ENCODE data around the gene GUCA1A.

GUCA1A gene

GRCh38 chr6:42173101-42173500 lies at the start of gene GUCA1A:
GUCA1A (plus strand) TSS chr6:42173364; CDS start chr6:42173614, 250 bp downstream.
- Histone ChIP-seq H3K27ac (no peak within 1 kb of the TSS), H3K4me3 (no peak within 1 kb of the TSS)

DNA sequence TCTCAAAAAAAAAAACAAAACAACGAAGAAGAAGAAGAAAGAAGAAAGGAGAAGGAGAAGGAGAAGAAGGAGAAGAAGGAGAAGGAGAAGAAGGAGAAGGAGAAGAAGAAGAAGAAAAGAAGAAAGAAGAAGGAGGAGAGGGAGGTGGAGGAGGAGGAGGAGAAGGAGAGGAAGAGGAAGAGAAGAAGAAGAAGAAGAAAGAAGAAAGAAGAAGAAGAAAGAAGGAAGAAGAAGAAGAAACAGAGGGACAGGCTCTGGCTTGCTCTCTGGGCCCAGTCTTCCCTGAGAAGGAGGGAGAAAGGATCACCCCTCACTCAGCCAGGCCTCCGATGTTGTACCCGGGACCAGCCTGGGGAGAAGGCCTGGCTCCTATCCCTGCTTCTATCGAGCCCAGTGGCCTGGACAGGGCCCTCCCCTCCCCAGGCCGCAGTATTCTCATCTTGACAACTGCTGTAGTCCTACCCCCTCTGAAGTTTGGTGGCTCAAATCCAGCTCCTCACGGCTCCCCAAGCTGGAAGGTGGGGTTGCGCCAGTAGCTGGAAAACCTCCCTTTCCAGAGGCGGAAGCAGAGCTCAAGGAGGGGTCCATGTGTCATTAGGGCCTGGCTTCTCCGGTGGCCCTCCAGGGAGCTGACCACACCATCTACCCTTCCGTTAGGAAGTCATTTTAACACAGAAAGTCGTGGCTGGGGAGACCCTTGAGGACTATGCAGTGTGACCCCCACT lies 49.6 kb upstream of the GUCA1A start:
- H3K27ac ChIP-seq, result peak overlapping the region in 20 of 21 experiments; percentile 37 to 92 (median 80)
- no peak overlapping the region for H3K4me3 ChIP-seq

DNA sequence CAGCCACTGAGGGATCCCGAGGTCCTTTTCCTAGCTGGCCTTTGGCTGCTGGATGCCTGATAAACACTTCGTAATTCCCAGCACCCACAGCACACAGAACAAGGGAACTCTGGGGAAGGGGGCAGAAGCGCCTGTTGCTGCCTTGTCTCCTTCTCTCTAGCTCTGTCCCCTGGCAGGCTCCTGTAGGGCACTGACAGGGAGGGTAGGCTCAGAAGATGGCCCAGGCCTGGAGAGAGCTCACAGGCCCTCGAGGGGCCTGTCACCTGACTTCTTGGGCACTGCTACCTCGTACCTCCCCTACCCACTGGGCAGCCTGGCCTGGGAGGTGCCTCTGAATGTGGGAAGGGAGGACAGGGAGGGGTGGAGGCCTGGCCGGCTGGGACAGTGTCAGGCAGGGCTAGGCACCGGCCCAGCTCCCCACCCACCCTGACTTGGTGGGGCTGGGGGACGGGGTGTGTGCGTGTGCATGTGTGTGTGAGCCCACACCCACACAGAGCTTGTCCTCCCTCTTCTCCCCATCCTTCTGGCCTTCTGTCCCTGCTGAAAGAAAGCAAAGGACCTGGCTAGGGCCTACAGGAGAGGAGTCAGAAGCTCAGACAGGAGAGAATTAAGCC lies 48.8 kb upstream of the GUCA1A start:
- H3K4me3 ChIP-seq, result no peak overlapping the region
- peak overlapping the region in 19 of 21 experiments; percentile 37 to 92 (median 81) for H3K27ac ChIP-seq

DNA sequence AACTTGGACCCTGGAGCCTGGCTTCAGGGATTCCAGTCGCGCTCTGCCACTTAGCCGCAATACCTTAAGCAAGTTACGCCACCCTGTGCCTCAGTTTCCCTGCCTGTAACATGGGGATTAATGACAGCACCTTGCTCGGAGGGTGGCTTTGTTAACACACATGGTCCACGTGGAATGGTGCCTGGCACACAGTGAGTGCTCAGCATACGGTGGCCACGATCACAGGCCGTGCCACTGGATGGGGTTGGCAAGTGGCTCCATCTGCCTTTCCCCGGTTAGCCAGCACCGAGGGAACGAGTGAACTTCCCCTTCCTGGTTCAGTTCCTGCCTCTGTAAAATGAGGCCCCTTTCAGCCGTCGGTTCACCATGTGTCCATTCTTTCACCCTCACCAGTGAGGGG lies 47.9 kb upstream of the GUCA1A start:
- Histone ChIP-seq H3K27ac (peak overlapping the region in 11 of 21 experiments; percentile 47 to 92 (median 85)), H3K4me3 (no peak overlapping the region)

DNA sequence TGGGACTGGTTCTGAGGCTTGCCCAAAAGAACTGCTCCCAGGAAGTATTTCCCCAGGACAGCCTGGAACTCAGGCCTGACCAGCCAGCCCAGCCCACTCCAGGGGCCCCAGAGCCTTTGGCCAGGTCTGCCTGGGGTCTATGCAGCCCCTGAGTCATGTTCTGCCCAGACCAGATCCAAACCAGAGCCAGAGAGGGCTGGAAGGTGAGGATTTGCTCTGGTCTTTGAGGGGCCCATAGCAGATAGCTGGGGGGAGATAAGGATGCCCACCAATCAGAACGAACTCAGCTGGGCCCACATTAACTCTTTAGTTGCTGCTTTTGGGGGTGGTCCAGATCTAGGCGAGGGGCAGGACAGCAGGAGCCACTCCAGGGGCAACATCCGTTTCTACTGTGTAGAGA lies 47.5 kb upstream of the GUCA1A start:
- H3K27ac ChIP-seq, result peak overlapping the region in 8 of 21 experiments; percentile 8 to 92 (median 72)

GRCh38 chr6:42128460-42129359 lies 44.5 kb upstream of the GUCA1A start:
- H3K27ac ChIP-seq, result no peak overlapping the region
- no peak overlapping the region for H3K4me3 ChIP-seq

More for the DNA sequence above, 47.5 kb upstream of the GUCA1A start:
- no peak overlapping the region for H3K4me3 ChIP-seq

DNA sequence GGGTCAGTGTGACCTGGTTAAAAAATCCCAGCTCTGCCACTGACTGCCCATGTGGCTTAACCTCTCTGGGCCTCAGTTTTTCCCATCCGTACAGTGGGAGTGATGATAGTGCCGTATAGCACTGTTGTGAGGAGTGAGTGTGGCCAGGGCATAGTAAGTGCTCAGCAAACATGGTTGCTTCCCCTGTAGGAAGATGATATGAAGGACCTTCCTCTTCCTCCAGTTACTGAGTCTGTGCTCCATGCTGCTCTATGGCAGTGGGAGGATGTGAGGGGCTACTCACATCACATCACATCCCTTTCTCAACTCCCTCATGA lies 43.8 kb upstream of the GUCA1A start:
- Histone ChIP-seq H3K4me3 (no peak overlapping the region), H3K27ac (no peak overlapping the region)

GRCh38 chr6:42131531-42131930 lies 41.6 kb upstream of the GUCA1A start:
- Histone ChIP-seq H3K27ac (no peak overlapping the region), H3K4me3 (no peak overlapping the region)

GRCh38 chr6:42133926-42134325 lies 39.2 kb upstream of the GUCA1A start:
- H3K4me3 ChIP-seq, result no peak overlapping the region
- H3K27ac ChIP-seq, result no peak overlapping the region

- no peak overlapping the region for H3K27ac ChIP-seq
- no peak overlapping the region for H3K4me3 ChIP-seq
Observed at GRCh38 chr6:42135161-42135560, 38.0 kb upstream of the GUCA1A start.

- Histone ChIP-seq H3K27ac (no peak overlapping the region), H3K4me3 (no peak overlapping the region)
Observed at GRCh38 chr6:42135722-42136121, 37.4 kb upstream of the GUCA1A start.

- peak overlapping the region in 18 of 21 experiments; percentile 13 to 78 (median 42) for H3K27ac ChIP-seq
- no peak overlapping the region for H3K4me3 ChIP-seq
Observed at GRCh38 chr6:42136508-42137193, 36.5 kb upstream of the GUCA1A start.

GRCh38 chr6:42137194-42137753 lies 35.9 kb upstream of the GUCA1A start:
- Histone ChIP-seq H3K27ac (peak overlapping the region in 17 of 21 experiments; percentile 13 to 78 (median 43)), H3K4me3 (no peak overlapping the region)

DNA sequence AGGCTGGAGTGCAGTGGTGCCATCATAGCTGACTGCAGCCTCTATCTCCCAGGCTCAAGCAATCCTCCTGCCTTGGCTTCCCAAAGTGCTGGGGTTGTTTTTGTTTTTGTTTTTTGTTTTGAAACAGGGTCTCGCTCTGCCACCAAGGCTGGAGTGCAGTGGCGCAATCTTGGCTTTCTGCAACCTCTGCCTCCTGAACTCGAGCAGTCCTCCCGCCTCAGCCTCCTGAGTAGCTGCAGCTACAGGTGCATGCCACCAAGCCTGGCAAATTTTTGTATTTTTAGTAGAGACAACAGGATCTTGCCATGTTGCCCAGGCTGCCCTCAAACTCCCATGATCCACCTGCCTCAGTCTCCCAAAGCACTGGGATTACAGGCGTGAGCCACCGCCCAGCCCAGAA lies 35.0 kb upstream of the GUCA1A start:
- peak overlapping the region in 2 of 21 experiments; percentile 40 to 78 for H3K27ac ChIP-seq
- no peak overlapping the region for H3K4me3 ChIP-seq

DNA sequence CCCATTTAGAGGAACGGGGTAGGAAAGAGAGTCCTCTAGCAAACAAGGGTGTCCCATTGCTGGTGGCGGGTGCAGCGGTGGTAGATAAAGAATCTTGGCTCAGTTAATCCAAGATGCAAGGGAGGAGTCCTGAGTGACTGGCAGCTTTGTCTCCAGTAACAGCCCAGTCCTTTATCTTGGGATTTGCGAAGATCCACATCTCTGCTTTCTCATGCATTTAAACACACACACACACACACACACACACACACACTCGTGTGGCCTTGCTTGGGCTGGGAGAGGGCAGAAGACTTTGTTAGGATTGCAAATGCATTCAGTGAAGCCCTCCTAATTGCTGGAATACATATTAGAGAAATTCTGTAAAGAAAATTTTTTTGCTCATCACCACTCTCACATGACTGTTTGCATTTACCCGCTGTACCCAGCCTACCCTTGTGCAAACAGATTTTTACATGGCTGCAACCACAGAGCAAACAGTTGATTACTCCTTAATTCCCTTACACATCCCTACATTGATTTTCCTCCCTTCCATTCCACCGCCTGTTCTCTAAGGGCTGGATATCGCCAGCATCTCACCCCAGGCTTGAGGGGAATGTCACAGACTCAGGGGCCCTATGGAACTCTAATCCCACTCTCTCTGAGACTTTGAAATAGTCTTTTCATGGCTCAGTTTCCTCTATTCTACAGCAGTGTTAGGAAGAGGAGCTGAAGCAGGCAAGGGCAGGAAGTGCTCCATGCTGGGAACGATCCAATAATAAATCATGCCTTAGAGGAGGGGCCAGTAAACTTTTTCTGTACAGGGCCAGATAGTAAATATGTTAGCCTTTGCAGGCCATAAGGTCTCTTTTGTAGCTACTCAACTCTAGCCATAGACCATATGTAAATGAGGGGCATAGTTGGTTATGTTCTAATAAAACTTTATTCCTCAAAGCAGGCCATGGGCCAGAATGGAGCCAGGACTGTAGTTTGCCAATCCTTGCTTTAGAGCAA lies 34.2 kb upstream of the GUCA1A start:
- H3K27ac ChIP-seq, result peak overlapping the region in 4 of 21 experiments; percentile 8 to 96 (median 68)
- no peak overlapping the region for H3K4me3 ChIP-seq

DNA sequence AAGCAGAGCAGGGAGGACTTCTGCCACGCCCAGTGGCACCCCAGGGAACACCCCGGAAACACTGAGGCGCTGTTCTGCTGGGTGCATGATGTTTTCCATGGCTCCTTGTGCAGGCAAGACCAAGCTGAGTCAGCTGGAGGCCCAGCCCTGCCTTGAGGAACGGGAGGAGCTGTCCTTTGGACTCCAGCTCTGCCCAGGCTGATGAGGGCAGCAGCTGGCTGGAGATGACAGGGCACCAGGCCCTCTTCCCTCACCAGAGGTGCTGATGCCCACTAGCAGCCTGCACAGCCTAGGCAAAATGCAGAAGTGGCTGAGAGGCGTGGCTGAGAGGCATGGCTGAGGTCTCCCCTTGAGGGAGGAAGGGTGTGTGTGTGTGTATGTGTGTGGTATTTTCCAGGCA lies 33.1 kb upstream of the GUCA1A start:
- H3K4me3 ChIP-seq, result peak overlapping the region in 5 of 7 experiments; percentile 17 to 74 (median 61)
- H3K27ac ChIP-seq, result peak overlapping the region in 16 of 21 experiments; percentile 35 to 96 (median 90)

- Histone ChIP-seq H3K27ac (peak overlapping the region; percentile 48 to 96 (median 89)), H3K4me3 (peak overlapping the region; percentile 43 to 74 (median 57))
Observed at GRCh38 chr6:42140756-42141602, 32.2 kb upstream of the GUCA1A start.

Measured in skin epidermis (tissue), 12 donors.